CD14-positive monocyte (primary cell): ENCODE data around the gene ARHGEF10L. TPM values are rescaled to one million over a fixed set of nuclear protein-coding genes. Genes with fewer than 3 reads are reported as not detected.

ENCODE experiments used
- DNase-seq, 3 donors: peaks; one replicate each; pipeline ENCODE4 v3.0.0-alpha.2; 2011 to 2022
- H2AFZ ChIP-seq: 2 replicates; pipeline ENCODE4 v1.6.0; 2012; ENCODE audit warnings: mild to moderate bottlenecking, low read depth, low read length, inconsistent platforms; ENCODE audit not compliant: insufficient read depth, poor library complexity, severe bottlenecking
- H3K27ac ChIP-seq, 2 donors: 1 replicate in 1 of 2; 2 replicates in 1 of 2; pipeline ENCODE4 v1.5.1; 2012 to 2013; ENCODE audit warnings: low read length in 2 of 2, control low read depth in 1 of 2, inconsistent platforms in 1 of 2, low read depth in 1 of 2, mild to moderate bottlenecking in 1 of 2
- H3K27me3 ChIP-seq, 2 donors: one replicate each; pipeline versions ENCODE4 v1.6.0 to v1.6.1; 2011 to 2013; ENCODE audit warnings: low read length in 2 of 2; ENCODE audit not compliant: control insufficient read depth in 2 of 2, insufficient read depth in 2 of 2
- H3K36me3 ChIP-seq, 2 donors: replicated peaks in 1 of 2; 1 replicate in 1 of 2; 2 replicates in 1 of 2; pipeline versions ENCODE4 v1.5.1 to v1.6.1; 2012 to 2013; ENCODE audit warnings: low read length in 2 of 2, control low read depth in 1 of 2, inconsistent platforms in 1 of 2, mild to moderate bottlenecking in 1 of 2; ENCODE audit not compliant: insufficient read depth in 2 of 2, control insufficient read depth in 1 of 2
- H3K4me1 ChIP-seq, 2 donors: 1 replicate in 1 of 2; 2 replicates in 1 of 2; pipeline versions ENCODE4 v1.5.1 to v1.6.1; 2012 to 2013; ENCODE audit warnings: low read length in 2 of 2, control low read depth in 1 of 2, inconsistent platforms in 1 of 2, mild to moderate bottlenecking in 1 of 2, moderate library complexity in 1 of 2; ENCODE audit not compliant: insufficient read depth in 2 of 2, control insufficient read depth in 1 of 2
- H3K4me2 ChIP-seq: replicated peaks from 2 replicates; pipeline ENCODE3; 2012; ENCODE audit warnings: low read length, moderate library complexity, mild to moderate bottlenecking; ENCODE audit not compliant: poor library complexity, severe bottlenecking; ENCODE audit errors: extremely low read depth
- H3K4me3 ChIP-seq, 3 experiments: fragments of 200-600 bp in 1 of 3; sonication (generic) in 1 of 3; replicated peaks in 1 of 3; 1 replicate in 2 of 3; 2 replicates in 1 of 3; pipeline ENCODE4 v1.5.1; 2011 to 2013; ENCODE audit warnings: low read length in 3 of 3, mild to moderate bottlenecking in 3 of 3, control low read depth in 2 of 3, low read depth in 2 of 3, inconsistent platforms in 1 of 3, moderate library complexity in 1 of 3
- H3K79me2 ChIP-seq: 2 replicates; pipeline ENCODE4 v1.6.0; 2012; ENCODE audit warnings: mild to moderate bottlenecking, control low read depth, inconsistent platforms, low read length, moderate library complexity; ENCODE audit not compliant: insufficient read depth
- H3K9ac ChIP-seq: 2 replicates; pipeline ENCODE4 v1.6.0; 2017; ENCODE audit warnings: low read length, mild to moderate bottlenecking; ENCODE audit not compliant: insufficient read depth, poor library complexity, severe bottlenecking
- H3K9me3 ChIP-seq, 2 donors: replicated peaks in 1 of 2; 1 replicate in 1 of 2; 2 replicates in 1 of 2; pipeline versions ENCODE4 v1.5.1 to v1.6.1; 2012 to 2013; ENCODE audit warnings: low read length in 2 of 2, control low read depth in 1 of 2; ENCODE audit not compliant: control insufficient read depth in 1 of 2, insufficient read depth in 1 of 2
- H4K20me1 ChIP-seq: 2 replicates; pipeline ENCODE4 v1.6.0; 2012; ENCODE audit warnings: mild to moderate bottlenecking, low read length, control low read depth, moderate library complexity; ENCODE audit not compliant: insufficient read depth
- H3K27ac Mint-ChIP-seq, 7 donors: one replicate each; pipeline ENCODE4 v1.8.0; 2020; ENCODE audit warnings: mild to moderate bottlenecking in 7 of 7, mixed read lengths in 7 of 7, moderate library complexity in 6 of 7, inconsistent platforms in 2 of 7
- H3K27me3 Mint-ChIP-seq, 3 donors: one replicate each; pipeline ENCODE4 v1.8.0; 2021 to 2022; ENCODE audit warnings: low read depth in 3 of 3, mild to moderate bottlenecking in 3 of 3, mixed read lengths in 3 of 3, moderate library complexity in 3 of 3, inconsistent platforms in 1 of 3
- H3K36me3 Mint-ChIP-seq, 2 donors: one replicate each; pipeline ENCODE4 v1.8.0; 2020; ENCODE audit warnings: mixed read lengths in 2 of 2, inconsistent platforms in 1 of 2, mild to moderate bottlenecking in 1 of 2
- H3K4me1 Mint-ChIP-seq: one replicate; pipeline ENCODE4 v1.8.0; 2020; ENCODE audit warnings: mild to moderate bottlenecking, mixed read lengths
- H3K4me3 Mint-ChIP-seq, 2 donors: one replicate each; pipeline ENCODE4 v1.8.0; 2020; ENCODE audit warnings: mild to moderate bottlenecking in 2 of 2, mixed read lengths in 2 of 2, moderate library complexity in 1 of 2
- H3K9me3 Mint-ChIP-seq, 7 donors: one replicate each; pipeline ENCODE4 v1.8.0; 2020 to 2022; ENCODE audit warnings: mixed read lengths in 7 of 7, mild to moderate bottlenecking in 6 of 7, moderate library complexity in 6 of 7, inconsistent platforms in 2 of 7
- WGBS: methylation state at CpG from one replicate; pipeline ENCODE4 v1.1.5; 2013; ENCODE audit warnings: missing lambda C conversion rate; ENCODE audit not compliant: insufficient coverage; 5-methylcytosine and 5-hydroxymethylcytosine counted together
- intact Hi-C, 2 donors: fragments of 100-400 bp; cut with micrococcal nuclease; formaldehyde crosslinking; loops; one replicate each; pipeline versions ENCODE4 v1.15.0 to v1.15.1; 2023
- polyA plus RNA-seq, 3 donors: library from polyadenylated mRNA; depleted of rRNA in 1 of 3; unstranded in 2 of 3; stranded (reverse) in 1 of 3; fragments of 300-500 nt in 2 of 3; fragments of >200 nt in 1 of 3; fragmentation: Illumina TruSeq in 2 of 3; gene quantifications; 1 replicate in 2 of 3; 2 replicates in 1 of 3; pipeline ENCODE4 v1.2.3, GENCODE V29; 2012 to 2021
- TF ChIP-seq, protein P1 (sequence below): fragments of 200-600 bp; IDR thresholded peaks from one replicate; pipeline ENCODE4 v1.8.0; 2022; ENCODE audit warnings: antibody characterized with exemption, mild to moderate bottlenecking

The ARHGEF10L gene
- polyA plus RNA-seq, 3 donors: 20.7 to 95.7 (median 23.7) TPM

DNA sequence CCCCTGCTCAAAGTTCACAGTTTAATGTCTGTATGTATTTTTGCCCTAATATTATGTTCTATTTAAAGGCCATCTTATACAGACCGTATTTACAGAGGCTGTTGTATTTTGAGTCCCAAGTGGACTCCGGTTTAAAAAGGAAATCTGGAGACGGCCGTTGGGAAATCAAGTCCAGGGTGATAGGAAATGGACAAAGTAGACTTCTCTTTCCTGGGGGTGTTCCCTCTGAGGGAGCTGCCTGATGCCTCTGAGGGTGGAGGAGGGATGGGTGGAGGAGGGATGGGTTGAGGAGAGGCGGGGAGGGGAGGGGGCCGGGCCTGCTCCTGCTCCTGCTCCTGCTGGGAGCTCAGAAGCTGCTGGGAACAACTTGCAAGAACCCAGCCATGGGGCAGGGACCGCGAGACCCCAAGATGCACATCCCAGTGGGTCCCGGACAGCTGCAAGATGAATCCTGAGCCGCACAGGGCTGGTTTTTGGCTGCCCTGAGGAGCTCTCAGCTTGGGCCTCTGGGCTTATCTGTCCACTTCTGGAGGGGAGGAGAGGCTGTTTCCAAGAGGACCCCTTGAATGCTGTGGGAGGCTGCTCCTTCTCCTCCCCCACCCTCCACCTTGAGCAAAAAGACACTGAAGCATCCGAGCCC, 203.6 kb downstream of the ARHGEF10L start:
- no peak for DNase-seq
- H3K4me1 Mint-ChIP-seq: no peaks in the 10 kb centered on the region
- no peak overlapping the region for H3K27ac ChIP-seq
- no peaks in the 10 kb centered on the region for H3K27me3 ChIP-seq
- H3K27ac Mint-ChIP-seq: no peak overlapping the region
- peaks cover 13 to 25% (median 17%) of the 10 kb centered on the region in 3 donors for H3K27me3 Mint-ChIP-seq
- intact Hi-C loops: no loop called here
- H3K4me3 Mint-ChIP-seq: no peak overlapping the region
- H2AFZ ChIP-seq: no peak overlapping the region
- WGBS: 57% methylated on average over 7 of the region's 11 CpGs
- H3K9me3 ChIP-seq: no peaks in the 10 kb centered on the region
- H3K4me3 ChIP-seq: no peak overlapping the region
- TF ChIP-seq, protein P1, sequence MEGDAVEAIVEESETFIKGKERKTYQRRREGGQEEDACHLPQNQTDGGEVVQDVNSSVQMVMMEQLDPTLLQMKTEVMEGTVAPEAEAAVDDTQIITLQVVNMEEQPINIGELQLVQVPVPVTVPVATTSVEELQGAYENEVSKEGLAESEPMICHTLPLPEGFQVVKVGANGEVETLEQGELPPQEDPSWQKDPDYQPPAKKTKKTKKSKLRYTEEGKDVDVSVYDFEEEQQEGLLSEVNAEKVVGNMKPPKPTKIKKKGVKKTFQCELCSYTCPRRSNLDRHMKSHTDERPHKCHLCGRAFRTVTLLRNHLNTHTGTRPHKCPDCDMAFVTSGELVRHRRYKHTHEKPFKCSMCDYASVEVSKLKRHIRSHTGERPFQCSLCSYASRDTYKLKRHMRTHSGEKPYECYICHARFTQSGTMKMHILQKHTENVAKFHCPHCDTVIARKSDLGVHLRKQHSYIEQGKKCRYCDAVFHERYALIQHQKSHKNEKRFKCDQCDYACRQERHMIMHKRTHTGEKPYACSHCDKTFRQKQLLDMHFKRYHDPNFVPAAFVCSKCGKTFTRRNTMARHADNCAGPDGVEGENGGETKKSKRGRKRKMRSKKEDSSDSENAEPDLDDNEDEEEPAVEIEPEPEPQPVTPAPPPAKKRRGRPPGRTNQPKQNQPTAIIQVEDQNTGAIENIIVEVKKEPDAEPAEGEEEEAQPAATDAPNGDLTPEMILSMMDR: no peak
- no peaks in the 10 kb centered on the region for H3K36me3 ChIP-seq
- no peak overlapping the region for H3K4me2 ChIP-seq
- no peaks in the 10 kb centered on the region for H3K79me2 ChIP-seq
- H3K36me3 Mint-ChIP-seq: no peaks in the 10 kb centered on the region
- no peak overlapping the region for H3K9ac ChIP-seq
- no peaks in the 10 kb centered on the region for H4K20me1 ChIP-seq
- H3K4me1 ChIP-seq: no peaks in the 10 kb centered on the region
- peaks cover 0 to 2% (median 0%) of the 10 kb centered on the region in 7 donors for H3K9me3 Mint-ChIP-seq

DNA sequence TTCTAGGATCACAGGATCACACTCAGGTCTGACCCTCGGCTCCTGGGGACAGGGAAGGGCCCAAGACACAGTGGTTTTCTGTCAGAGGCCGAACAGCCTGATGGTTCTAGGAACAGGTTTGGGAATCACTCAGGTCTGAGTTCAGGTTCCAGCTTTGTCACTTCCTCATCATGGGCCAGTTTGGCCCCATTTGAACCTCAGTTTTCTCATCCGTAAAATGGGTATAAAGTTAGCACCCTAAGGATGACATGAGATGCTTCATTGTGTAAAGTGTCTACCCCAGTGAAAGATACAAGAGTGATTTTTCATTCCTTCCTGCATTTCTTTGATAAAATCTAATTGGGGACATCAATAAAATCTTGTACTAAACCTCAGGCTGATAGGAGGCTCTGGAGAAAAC, 204.4 kb downstream of the ARHGEF10L start:
- intact Hi-C loops: no loop called here
- no peak overlapping the region for H3K4me2 ChIP-seq
- no peak for DNase-seq
- H3K27me3 ChIP-seq: no peaks in the 10 kb centered on the region
- H3K36me3 Mint-ChIP-seq: no peaks in the 10 kb centered on the region
- no peaks in the 10 kb centered on the region for H3K9me3 ChIP-seq
- no peak overlapping the region for H3K4me3 Mint-ChIP-seq
- H4K20me1 ChIP-seq: no peaks in the 10 kb centered on the region
- H3K79me2 ChIP-seq: no peaks in the 10 kb centered on the region
- H3K9ac ChIP-seq: no peak overlapping the region
- no peak overlapping the region for H3K27ac ChIP-seq
- WGBS: 96% methylated on average over 2 of the region's 3 CpGs
- peaks cover 11 to 25% (median 17%) of the 10 kb centered on the region in 3 donors for H3K27me3 Mint-ChIP-seq
- TF ChIP-seq, protein P1: no peak
- H3K27ac Mint-ChIP-seq: no peak overlapping the region
- no peaks in the 10 kb centered on the region for H3K36me3 ChIP-seq
- no peaks in the 10 kb centered on the region for H3K4me1 Mint-ChIP-seq
- H3K9me3 Mint-ChIP-seq: peaks cover 0 to 2% (median 0%) of the 10 kb centered on the region in 7 donors
- H2AFZ ChIP-seq: no peak overlapping the region
- no peaks in the 10 kb centered on the region for H3K4me1 ChIP-seq
- H3K4me3 ChIP-seq: no peak overlapping the region
